ENCODE measurements around the gene KPNA3.
"Not testable (repeated sequence)": the region's sequence is repeated elsewhere in the genome, so short reads cannot be mapped to it uniquely, and the experiment has no call there.

KPNA3 gene

GRCh38 chr13:49807681-49808080, 15.2 kb upstream of the KPNA3 start:
- no peak overlapping the region for H3K4me2 ChIP-seq (ENCODE audit: low read length)
- no peaks in the 10 kb centered on the region for H3K36me3 ChIP-seq (ENCODE audit: control insufficient read depth in 1 of 2, insufficient read depth in 2 of 2, low read length in 2 of 2)
- no peak overlapping the region for H3K27ac ChIP-seq (ENCODE audit: low read depth, low read length)
- H3K14ac ChIP-seq (ENCODE audit: low read length) = no peak overlapping the region
- H2BK120ac ChIP-seq (ENCODE audit: insufficient read depth, low read length, poor library complexity) = no peak overlapping the region
- no peak overlapping the region for H4K12ac ChIP-seq (ENCODE audit: low read depth, low read length)
- H3K27me3 ChIP-seq (ENCODE audit: insufficient read depth, low read length) = no peaks in the 10 kb centered on the region
- no peak overlapping the region for H2AK5ac ChIP-seq (ENCODE audit: low read length)
- no peak overlapping the region for H3K4ac ChIP-seq (ENCODE audit: low read depth, low read length)
- no peak overlapping the region for H2BK12ac ChIP-seq (ENCODE audit: low read length)
- no peaks in the 10 kb centered on the region for H3K4me1 ChIP-seq (ENCODE audit: control insufficient read depth in 1 of 2, insufficient read depth in 2 of 2, low read length in 2 of 2)
- no peaks in the 10 kb centered on the region for H3K9me3 ChIP-seq (ENCODE audit: insufficient read depth, low read depth, low read length)
- H3K9ac ChIP-seq (ENCODE audit: low read length) = no peak overlapping the region
- WGBS (ENCODE audit: extremely low coverage, insufficient coverage, insufficient read length) = no CpG with 5 or more reads among the region's 6 CpGs
- H3K79me1 ChIP-seq (ENCODE audit: low read length) = no peaks in the 10 kb centered on the region
- no peak overlapping the region for H3K4me3 ChIP-seq (ENCODE audit: low read depth, low read length)
- H4K91ac ChIP-seq (ENCODE audit: low read depth, low read length) = no peak overlapping the region
- DNase-seq = no peak
- H2BK5ac ChIP-seq (ENCODE audit: low read depth, low read length, poor library complexity) = no peak overlapping the region
- H3K18ac ChIP-seq (ENCODE audit: low read length) = no peak overlapping the region
- no peak overlapping the region for H3K23ac ChIP-seq (ENCODE audit: low read length)
- no peak overlapping the region for H2AFZ ChIP-seq (ENCODE audit: insufficient read depth, low read length, poor library complexity)
- no peak overlapping the region for H4K8ac ChIP-seq (ENCODE audit: low read depth, low read length)
- H3K79me2 ChIP-seq (ENCODE audit: control insufficient read depth, insufficient read depth, low read length, poor library complexity) = no peaks in the 10 kb centered on the region

DNA sequence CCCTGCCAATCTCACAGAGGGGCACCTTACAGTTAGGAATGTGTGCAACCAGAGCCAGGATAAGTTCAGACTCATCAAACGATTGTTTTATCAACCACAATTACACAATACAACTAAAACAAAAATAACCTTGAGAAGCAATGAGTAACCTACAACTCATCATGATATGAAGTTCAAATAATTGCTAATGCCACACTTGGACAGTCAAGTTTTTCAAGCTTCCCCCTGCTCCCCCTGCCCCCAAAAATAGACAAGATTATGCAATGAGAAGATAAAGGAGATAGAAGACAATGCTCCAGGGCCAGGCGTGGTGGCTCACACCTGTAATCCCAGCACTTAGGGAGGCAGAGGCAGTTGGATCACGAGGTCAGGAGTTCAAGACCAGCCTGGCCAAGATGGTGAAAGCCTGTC, 13.6 kb upstream of the KPNA3 start:
- Histone ChIP-seq H3K27ac (ENCODE audit: low read depth, low read length) (no peak overlapping the region), H3K14ac (ENCODE audit: low read length) (no peak overlapping the region), H2AFZ (ENCODE audit: insufficient read depth, low read length, poor library complexity) (no peak overlapping the region), H2AK5ac (ENCODE audit: low read length) (no peak overlapping the region), H3K23ac (ENCODE audit: low read length) (no peak overlapping the region), H3K27me3 (ENCODE audit: insufficient read depth, low read length) (no peaks in the 10 kb centered on the region), H3K79me2 (ENCODE audit: control insufficient read depth, insufficient read depth, low read length, poor library complexity) (no peaks in the 10 kb centered on the region), H3K4ac (ENCODE audit: low read depth, low read length) (no peak overlapping the region), H3K79me1 (ENCODE audit: low read length) (no peaks in the 10 kb centered on the region), H3K4me3 (ENCODE audit: low read depth, low read length) (no peak overlapping the region), H4K91ac (ENCODE audit: low read depth, low read length) (no peak overlapping the region), H4K8ac (ENCODE audit: low read depth, low read length) (no peak overlapping the region), H2BK5ac (ENCODE audit: low read depth, low read length, poor library complexity) (no peak overlapping the region), H2BK120ac (ENCODE audit: insufficient read depth, low read length, poor library complexity) (no peak overlapping the region), H3K36me3 (ENCODE audit: control insufficient read depth in 1 of 2, insufficient read depth in 2 of 2, low read length in 2 of 2) (no peaks in the 10 kb centered on the region), H2BK12ac (ENCODE audit: low read length) (no peak overlapping the region), H3K4me1 (ENCODE audit: control insufficient read depth in 1 of 2, insufficient read depth in 2 of 2, low read length in 2 of 2) (peaks cover 0 to under 1% of the 10 kb centered on the region in 2 experiments), H3K18ac (ENCODE audit: low read length) (no peak overlapping the region), H3K9me3 (ENCODE audit: insufficient read depth, low read depth, low read length) (no peaks in the 10 kb centered on the region), H4K12ac (ENCODE audit: low read depth, low read length) (no peak overlapping the region), H3K9ac (ENCODE audit: low read length) (no peak overlapping the region), H3K4me2 (ENCODE audit: low read length) (no peak overlapping the region)
- WGBS (ENCODE audit: extremely low coverage, insufficient coverage, insufficient read length) = no CpG with 5 or more reads among the region's 3 CpGs
- DNase-seq = no peak

GRCh38 chr13:49803047-49803446, 10.6 kb upstream of the KPNA3 start:
- not testable (repeated sequence) for H2BK120ac ChIP-seq (ENCODE audit: insufficient read depth, low read length, poor library complexity); H3K9ac ChIP-seq (ENCODE audit: low read length); H3K36me3 ChIP-seq (ENCODE audit: control insufficient read depth in 1 of 2, insufficient read depth in 2 of 2, low read length in 2 of 2); H3K4me1 ChIP-seq (ENCODE audit: control insufficient read depth in 1 of 2, insufficient read depth in 2 of 2, low read length in 2 of 2); H3K4me3 ChIP-seq (ENCODE audit: low read depth, low read length); H4K12ac ChIP-seq (ENCODE audit: low read depth, low read length); H3K4ac ChIP-seq (ENCODE audit: low read depth, low read length); H3K9me3 ChIP-seq (ENCODE audit: insufficient read depth, low read depth, low read length); H4K91ac ChIP-seq (ENCODE audit: low read depth, low read length); H3K23ac ChIP-seq (ENCODE audit: low read length); H3K79me2 ChIP-seq (ENCODE audit: control insufficient read depth, insufficient read depth, low read length, poor library complexity); H3K18ac ChIP-seq (ENCODE audit: low read length); H3K27ac ChIP-seq (ENCODE audit: low read depth, low read length); H2BK5ac ChIP-seq (ENCODE audit: low read depth, low read length, poor library complexity); H2AK5ac ChIP-seq (ENCODE audit: low read length); H3K4me2 ChIP-seq (ENCODE audit: low read length); H4K8ac ChIP-seq (ENCODE audit: low read depth, low read length); H3K27me3 ChIP-seq (ENCODE audit: insufficient read depth, low read length); H3K14ac ChIP-seq (ENCODE audit: low read length); H2BK12ac ChIP-seq (ENCODE audit: low read length); H3K79me1 ChIP-seq (ENCODE audit: low read length); H2AFZ ChIP-seq (ENCODE audit: insufficient read depth, low read length, poor library complexity)
- no CpG with 5 or more reads among the region's 10 CpGs for WGBS (ENCODE audit: extremely low coverage, insufficient coverage, insufficient read length)
- peak; percentile 60 to 77 for DNase-seq

DNA sequence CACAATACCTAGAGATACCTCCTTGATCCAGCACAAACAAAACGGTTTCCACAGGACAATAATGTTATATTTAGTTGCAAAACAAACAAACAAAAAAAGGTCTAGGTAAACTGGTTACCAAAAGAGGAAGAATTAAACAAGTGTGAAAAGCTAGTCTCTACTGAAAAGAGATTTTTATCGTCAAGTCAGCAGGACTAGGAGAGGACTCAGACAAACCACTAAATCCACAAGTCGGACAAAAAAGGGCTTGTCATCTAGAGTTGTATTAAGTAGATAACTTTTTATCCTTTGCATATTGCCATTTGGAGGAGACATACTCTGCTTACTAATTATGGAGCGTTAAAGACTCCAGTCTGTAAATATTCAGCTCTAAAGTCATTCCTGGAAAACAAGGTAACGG, 9.9 kb upstream of the KPNA3 start:
- Histone ChIP-seq H3K27ac (ENCODE audit: low read depth, low read length) (no peak overlapping the region), H2BK120ac (ENCODE audit: insufficient read depth, low read length, poor library complexity) (no peak overlapping the region), H2BK12ac (ENCODE audit: low read length) (no peak overlapping the region), H3K27me3 (ENCODE audit: insufficient read depth, low read length) (no peaks in the 10 kb centered on the region), H3K9me3 (ENCODE audit: insufficient read depth, low read depth, low read length) (no peaks in the 10 kb centered on the region), H3K18ac (ENCODE audit: low read length) (no peak overlapping the region), H2AFZ (ENCODE audit: insufficient read depth, low read length, poor library complexity) (no peak overlapping the region), H3K79me1 (ENCODE audit: low read length) (no peaks in the 10 kb centered on the region), H2BK5ac (ENCODE audit: low read depth, low read length, poor library complexity) (no peak overlapping the region), H3K4me2 (ENCODE audit: low read length) (no peak overlapping the region), H3K4me3 (ENCODE audit: low read depth, low read length) (no peak overlapping the region), H3K14ac (ENCODE audit: low read length) (no peak overlapping the region), H3K9ac (ENCODE audit: low read length) (no peak overlapping the region), H2AK5ac (ENCODE audit: low read length) (no peak overlapping the region), H4K12ac (ENCODE audit: low read depth, low read length) (no peak overlapping the region), H4K8ac (ENCODE audit: low read depth, low read length) (no peak overlapping the region), H3K36me3 (ENCODE audit: control insufficient read depth in 1 of 2, insufficient read depth in 2 of 2, low read length in 2 of 2) (no peaks in the 10 kb centered on the region), H3K23ac (ENCODE audit: low read length) (no peak overlapping the region), H3K79me2 (ENCODE audit: control insufficient read depth, insufficient read depth, low read length, poor library complexity) (no peaks in the 10 kb centered on the region), H4K91ac (ENCODE audit: low read depth, low read length) (no peak overlapping the region), H3K4me1 (ENCODE audit: control insufficient read depth in 1 of 2, insufficient read depth in 2 of 2, low read length in 2 of 2) (peaks cover 0 to 4% of the 10 kb centered on the region in 2 experiments), H3K4ac (ENCODE audit: low read depth, low read length) (no peak overlapping the region)
- DNase-seq = no peak
- WGBS (ENCODE audit: extremely low coverage, insufficient coverage, insufficient read length) = no CpG with 5 or more reads among the region's 5 CpGs

All from trophoblast cell (in vitro differentiated cells and primary cell).